ENCODE results near the gene MAP3K8.
"Not testable (repeated sequence)": the region's sequence is repeated elsewhere in the genome, so short reads cannot be mapped to it uniquely, and the experiment has no call there.

MAP3K8 gene

GRCh38 chr10:30472414-30473155, 38.6 kb downstream of the MAP3K8 start:
- TF ChIP-seq CTCF (conservative IDR thresholded peaks at IDR 0.05; ENCODE audit: low read length): no peak
- DNase-seq (ENCODE audit: low read depth): no peak
- H3K4me3 ChIP-seq (ENCODE audit: low read length): no peak overlapping the region

- not testable (repeated sequence) for DNase-seq (ENCODE audit: low read depth); H3K4me3 ChIP-seq (ENCODE audit: low read length)
These were observed 41.5 kb downstream of the MAP3K8 start for GRCh38 chr10:30475515-30475914.

- no peak for TF ChIP-seq CTCF (conservative IDR thresholded peaks at IDR 0.05; ENCODE audit: low read length)
- no peak for DNase-seq (ENCODE audit: low read depth)
- no peak overlapping the region for H3K4me3 ChIP-seq (ENCODE audit: low read length)
These were observed 42.6 kb downstream of the MAP3K8 start for GRCh38 chr10:30476511-30477155.

GRCh38 chr10:30479513-30479912, 45.5 kb downstream of the MAP3K8 start:
- not testable (repeated sequence) for H3K4me3 ChIP-seq (ENCODE audit: low read length); DNase-seq (ENCODE audit: low read depth)

- TF ChIP-seq CTCF (conservative IDR thresholded peaks at IDR 0.05; ENCODE audit: low read length): no peak
- DNase-seq (ENCODE audit: low read depth): no peak
These were observed 47.6 kb downstream of the MAP3K8 start for GRCh38 chr10:30481603-30482002.

GRCh38 chr10:30488316-30488715, 54.3 kb downstream of the MAP3K8 start:
- H3K4me3 ChIP-seq (ENCODE audit: low read length): no peak overlapping the region
- no peak for TF ChIP-seq CTCF (conservative IDR thresholded peaks at IDR 0.05; ENCODE audit: low read length)
- DNase-seq (ENCODE audit: low read depth): no peak

More at GRCh38 chr10:30481603-30482002, 47.6 kb downstream of the MAP3K8 start:
- H3K4me3 ChIP-seq (ENCODE audit: low read length): no peak overlapping the region

GRCh38 chr10:30489346-30489745, 55.4 kb downstream of the MAP3K8 start:
- TF ChIP-seq CTCF (conservative IDR thresholded peaks at IDR 0.05; ENCODE audit: low read length): no peak
- no peak overlapping the region for H3K4me3 ChIP-seq (ENCODE audit: low read length)
- no peak for DNase-seq (ENCODE audit: low read depth)

GRCh38 chr10:30490289-30491000, 56.5 kb downstream of the MAP3K8 start:
- no peak for DNase-seq (ENCODE audit: low read depth)
- TF ChIP-seq CTCF (conservative IDR thresholded peaks at IDR 0.05; ENCODE audit: low read length): no peak
- H3K4me3 ChIP-seq (ENCODE audit: low read length): no peak overlapping the region

Data from AG10803 (cell line).